NT2/D1 (cell line): ENCODE results near the gene RTL1.

Experiments
- YY1 ChIP-seq: IDR thresholded peaks from 2 replicates; pipeline ENCODE4 v1.6.1; 2011; ENCODE audit not compliant: insufficient read length, insufficient read depth
- ZNF274 ChIP-seq: IDR thresholded peaks from 2 replicates; pipeline ENCODE4 v1.6.1; 2011; ENCODE audit warnings: mild to moderate bottlenecking, low read depth, low read length

GRCh38 chr14:100930270-100930669, 26.7 kb upstream of the RTL1 start:
- TF ChIP-seq YY1 (no peak), ZNF274 (no peak)
